VCaP (cell line): Measurements from ENCODE around the gene MGAT1.

ENCODE experiments used
- H3K27ac ChIP-seq: fragments of 450-650 bp; 2 replicates; pipeline ENCODE4 v1.5.1; 2017
- TF ChIP-seq, protein P1 (sequence below): fragments of 450-650 bp; conservative IDR thresholded peaks from 2 replicates; pipeline ENCODE4 v1.5.1; 2017; ENCODE audit warnings: mild to moderate bottlenecking, moderate library complexity

Gene MGAT1

DNA sequence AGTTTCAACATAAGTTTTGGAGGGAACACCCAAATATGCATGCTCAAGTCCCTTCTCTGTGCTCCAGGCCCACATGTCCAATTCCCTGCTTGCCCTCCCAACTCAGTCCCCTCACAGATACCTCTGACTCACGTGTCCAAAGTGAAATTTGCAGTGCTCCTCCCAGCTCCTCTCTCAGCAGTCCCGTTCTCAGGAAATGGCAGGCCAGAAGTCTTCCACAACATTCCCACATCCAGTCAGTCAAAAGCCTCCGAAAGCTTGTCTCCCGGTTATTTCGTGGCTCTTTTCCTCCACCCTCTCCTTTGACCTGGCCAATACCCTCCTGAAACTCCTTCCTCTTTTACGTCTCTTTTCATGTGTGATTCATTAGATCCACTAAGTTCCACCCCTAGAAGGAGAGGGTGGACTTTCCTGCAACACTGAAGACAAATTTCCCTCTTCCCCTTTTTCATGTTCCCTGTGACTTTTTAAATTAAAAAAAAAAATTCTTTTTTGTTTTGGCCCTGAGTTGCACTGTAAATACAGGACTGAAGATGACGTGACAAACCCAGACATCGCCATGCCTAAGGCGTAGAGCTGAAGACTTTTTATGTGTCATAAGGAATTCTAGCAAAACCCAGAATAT, 12.8 kb upstream of the MGAT1 start:
- no peak overlapping the region for H3K27ac ChIP-seq
- TF ChIP-seq, protein P1, sequence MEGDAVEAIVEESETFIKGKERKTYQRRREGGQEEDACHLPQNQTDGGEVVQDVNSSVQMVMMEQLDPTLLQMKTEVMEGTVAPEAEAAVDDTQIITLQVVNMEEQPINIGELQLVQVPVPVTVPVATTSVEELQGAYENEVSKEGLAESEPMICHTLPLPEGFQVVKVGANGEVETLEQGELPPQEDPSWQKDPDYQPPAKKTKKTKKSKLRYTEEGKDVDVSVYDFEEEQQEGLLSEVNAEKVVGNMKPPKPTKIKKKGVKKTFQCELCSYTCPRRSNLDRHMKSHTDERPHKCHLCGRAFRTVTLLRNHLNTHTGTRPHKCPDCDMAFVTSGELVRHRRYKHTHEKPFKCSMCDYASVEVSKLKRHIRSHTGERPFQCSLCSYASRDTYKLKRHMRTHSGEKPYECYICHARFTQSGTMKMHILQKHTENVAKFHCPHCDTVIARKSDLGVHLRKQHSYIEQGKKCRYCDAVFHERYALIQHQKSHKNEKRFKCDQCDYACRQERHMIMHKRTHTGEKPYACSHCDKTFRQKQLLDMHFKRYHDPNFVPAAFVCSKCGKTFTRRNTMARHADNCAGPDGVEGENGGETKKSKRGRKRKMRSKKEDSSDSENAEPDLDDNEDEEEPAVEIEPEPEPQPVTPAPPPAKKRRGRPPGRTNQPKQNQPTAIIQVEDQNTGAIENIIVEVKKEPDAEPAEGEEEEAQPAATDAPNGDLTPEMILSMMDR: no peak

GRCh38 chr5:180813420-180813819, 10.8 kb upstream of the MGAT1 start:
- no peak overlapping the region for H3K27ac ChIP-seq
- TF ChIP-seq, protein P1: peak; percentile 38; the same call in 1 of the 2 replicates

GRCh38 chr5:180811623-180812124, 9.1 kb upstream of the MGAT1 start:
- H3K27ac ChIP-seq: peak overlapping the region; percentile 99

DNA sequence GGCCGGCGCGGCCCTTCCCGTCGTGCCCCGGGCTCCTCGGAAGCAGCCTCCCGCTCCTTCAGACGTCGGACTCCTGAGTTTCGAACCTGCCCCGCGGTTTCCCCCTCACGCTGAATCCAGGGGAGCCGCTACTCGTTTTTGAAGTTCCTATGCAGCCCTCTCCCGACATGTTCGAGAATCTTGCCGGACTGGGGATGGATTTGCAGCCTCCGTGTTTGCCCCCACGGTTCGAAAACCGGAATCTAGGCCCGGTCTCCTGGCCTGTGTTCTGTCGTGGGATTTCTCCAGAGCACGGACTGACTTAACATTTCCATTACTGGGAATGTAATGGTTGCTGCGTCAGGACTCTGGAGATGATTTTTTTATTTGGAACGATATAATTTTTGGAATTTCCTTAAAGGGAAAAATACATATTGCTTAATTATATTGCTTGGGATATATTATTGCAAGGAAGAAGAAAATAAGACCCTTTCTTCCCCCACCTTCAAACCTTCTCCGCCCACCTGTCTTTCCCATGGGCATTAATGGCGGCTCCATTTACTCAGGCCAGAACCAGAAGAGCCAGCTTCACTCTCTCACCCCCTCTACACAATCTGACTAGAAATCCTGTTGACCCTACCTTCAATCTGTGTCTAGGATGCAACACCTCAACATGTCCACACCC, 8.5 kb upstream of the MGAT1 start:
- H3K27ac ChIP-seq: peak overlapping the region; percentile 99
- TF ChIP-seq, protein P1: no peak

More at GRCh38 chr5:180811623-180812124, 9.1 kb upstream of the MGAT1 start:
- TF ChIP-seq, protein P1: no peak

- TF ChIP-seq, protein P1: no peak
Measured at GRCh38 chr5:180810210-180810958, 7.8 kb upstream of the MGAT1 start.

GRCh38 chr5:180809403-180810209, 7.0 kb upstream of the MGAT1 start:
- TF ChIP-seq, protein P1: no peak
- peak overlapping the region; percentile 99 for H3K27ac ChIP-seq

More at GRCh38 chr5:180810210-180810958, 7.8 kb upstream of the MGAT1 start:
- peak overlapping the region; percentile 99 for H3K27ac ChIP-seq
